ENCODE measurements around the gene TMEM209.

- TF ChIP-seq CTCF (tag by site-specific recombination; IDR thresholded peaks at IDR 0.05) (no peak), SP7 (tag by site-specific recombination; IDR thresholded peaks at IDR 0.05) (no peak), ZNF837 (tag by site-specific recombination; IDR thresholded peaks at IDR 0.05) (no peak), ZBTB7A (tag by site-specific recombination; IDR thresholded peaks at IDR 0.05; ENCODE audit: low read depth) (no peak), TSHZ1 (tag by site-specific recombination; IDR thresholded peaks at IDR 0.05; ENCODE audit: borderline replicate concordance) (no peak), ZNF76 (tag by site-specific recombination; IDR thresholded peaks at IDR 0.05; ENCODE audit: borderline replicate concordance, low read depth) (no peak), ELK4 (IDR thresholded peaks at IDR 0.05; ENCODE audit: borderline replicate concordance, low read depth, low read length) (no peak), PBX3 (CRISPR knock-in tag; IDR thresholded peaks at IDR 0.05) (no peak), MZF1 (tag by site-specific recombination; IDR thresholded peaks at IDR 0.05; ENCODE audit: borderline replicate concordance) (no peak), ZNF138 (tag by site-specific recombination; IDR thresholded peaks at IDR 0.05; ENCODE audit: borderline replicate concordance) (no peak), ZNF335 (tag by site-specific recombination; conservative IDR thresholded peaks at IDR 0.05) (no peak), ZNF350 (tag by site-specific recombination; IDR thresholded peaks at IDR 0.05) (no peak), REST (tag by site-specific recombination; IDR thresholded peaks at IDR 0.05) (no peak), ZNF26 (tag by site-specific recombination; IDR thresholded peaks at IDR 0.05) (no peak)
These were observed 55.7 kb downstream of the TMEM209 start for GRCh38 chr7:130149281-130150139.
